ENCODE results near the gene OR2G3.

Gene OR2G3

GRCh38 chr1:247605286-247605685 lies at the start of gene OR2G3:
Gene OR2G3, plus strand, starts transcription at chr1:247605586. Its CDS starts 0 bp downstream, at chr1:247605586.
- H3K4me3 ChIP-seq (ENCODE audit: low read depth in 1 of 2, low read length in 2 of 2): no peak within 1 kb of the TSS
- H3K36me3 ChIP-seq (ENCODE audit: insufficient read depth, low read length): no peaks in the 10 kb centered on the region

GRCh38 chr1:247557926-247558674 lies 47.3 kb upstream of the OR2G3 start:
- Histone ChIP-seq H3K4me3 (ENCODE audit: low read depth in 1 of 2, low read length in 2 of 2) (no peak overlapping the region), H3K9ac (ENCODE audit: low read length) (no peak overlapping the region), H3K9me3 (ENCODE audit: low read length) (no peaks in the 10 kb centered on the region), H3K36me3 (ENCODE audit: insufficient read depth, low read length) (no peaks in the 10 kb centered on the region), H3K27me3 (ENCODE audit: control insufficient read depth in 1 of 2, insufficient read depth in 2 of 2, low read length in 2 of 2) (no peaks in the 10 kb centered on the region), H3K4me1 (ENCODE audit: insufficient read depth, low read length) (no peaks in the 10 kb centered on the region), H3K27ac (ENCODE audit: low read depth, low read length) (no peak overlapping the region)

More at GRCh38 chr1:247605286-247605685, at the start of gene OR2G3:
- Histone ChIP-seq H3K9me3 (ENCODE audit: low read length) (no peaks in the 10 kb centered on the region), H3K27me3 (ENCODE audit: control insufficient read depth in 1 of 2, insufficient read depth in 2 of 2, low read length in 2 of 2) (no peaks in the 10 kb centered on the region), H3K4me1 (ENCODE audit: insufficient read depth, low read length) (no peaks in the 10 kb centered on the region), H3K9ac (ENCODE audit: low read length) (no peak within 1 kb of the TSS), H3K27ac (ENCODE audit: low read depth, low read length) (no peak within 1 kb of the TSS)

GRCh38 chr1:247561711-247562110 lies 43.7 kb upstream of the OR2G3 start:
- no peak overlapping the region for H3K4me3 ChIP-seq (ENCODE audit: low read depth in 1 of 2, low read length in 2 of 2)
- H3K27me3 ChIP-seq (ENCODE audit: control insufficient read depth in 1 of 2, insufficient read depth in 2 of 2, low read length in 2 of 2): no peaks in the 10 kb centered on the region
- no peaks in the 10 kb centered on the region for H3K4me1 ChIP-seq (ENCODE audit: insufficient read depth, low read length)
- H3K9ac ChIP-seq (ENCODE audit: low read length): no peak overlapping the region
- no peaks in the 10 kb centered on the region for H3K36me3 ChIP-seq (ENCODE audit: insufficient read depth, low read length)
- no peaks in the 10 kb centered on the region for H3K9me3 ChIP-seq (ENCODE audit: low read length)
- H3K27ac ChIP-seq (ENCODE audit: low read depth, low read length): no peak overlapping the region

- Histone ChIP-seq H3K9me3 (ENCODE audit: low read length) (no peaks in the 10 kb centered on the region), H3K27me3 (ENCODE audit: control insufficient read depth in 1 of 2, insufficient read depth in 2 of 2, low read length in 2 of 2) (no peaks in the 10 kb centered on the region), H3K4me1 (ENCODE audit: insufficient read depth, low read length) (no peaks in the 10 kb centered on the region), H3K27ac (ENCODE audit: low read depth, low read length) (no peak overlapping the region), H3K9ac (ENCODE audit: low read length) (no peak overlapping the region), H3K36me3 (ENCODE audit: insufficient read depth, low read length) (no peaks in the 10 kb centered on the region), H3K4me3 (ENCODE audit: low read depth in 1 of 2, low read length in 2 of 2) (no peak overlapping the region)
Observed at GRCh38 chr1:247562198-247562597, 43.2 kb upstream of the OR2G3 start.

GRCh38 chr1:247574236-247574635 lies 31.1 kb upstream of the OR2G3 start:
- H3K27ac ChIP-seq (ENCODE audit: low read depth, low read length): no peak overlapping the region
- H3K4me1 ChIP-seq (ENCODE audit: insufficient read depth, low read length): no peaks in the 10 kb centered on the region
- no peaks in the 10 kb centered on the region for H3K27me3 ChIP-seq (ENCODE audit: control insufficient read depth in 1 of 2, insufficient read depth in 2 of 2, low read length in 2 of 2)
- no peaks in the 10 kb centered on the region for H3K36me3 ChIP-seq (ENCODE audit: insufficient read depth, low read length)
- no peak overlapping the region for H3K9ac ChIP-seq (ENCODE audit: low read length)
- no peak overlapping the region for H3K4me3 ChIP-seq (ENCODE audit: low read depth in 1 of 2, low read length in 2 of 2)
- no peaks in the 10 kb centered on the region for H3K9me3 ChIP-seq (ENCODE audit: low read length)

GRCh38 chr1:247574664-247575063 lies 30.7 kb upstream of the OR2G3 start:
- no peak overlapping the region for H3K4me3 ChIP-seq (ENCODE audit: low read depth in 1 of 2, low read length in 2 of 2)
- H3K27ac ChIP-seq (ENCODE audit: low read depth, low read length): no peak overlapping the region
- no peaks in the 10 kb centered on the region for H3K36me3 ChIP-seq (ENCODE audit: insufficient read depth, low read length)
- no peaks in the 10 kb centered on the region for H3K9me3 ChIP-seq (ENCODE audit: low read length)
- H3K27me3 ChIP-seq (ENCODE audit: control insufficient read depth in 1 of 2, insufficient read depth in 2 of 2, low read length in 2 of 2): no peaks in the 10 kb centered on the region
- no peaks in the 10 kb centered on the region for H3K4me1 ChIP-seq (ENCODE audit: insufficient read depth, low read length)
- no peak overlapping the region for H3K9ac ChIP-seq (ENCODE audit: low read length)

GRCh38 chr1:247576514-247576913 lies 28.9 kb upstream of the OR2G3 start:
- H3K36me3 ChIP-seq (ENCODE audit: insufficient read depth, low read length): no peaks in the 10 kb centered on the region
- no peaks in the 10 kb centered on the region for H3K27me3 ChIP-seq (ENCODE audit: control insufficient read depth in 1 of 2, insufficient read depth in 2 of 2, low read length in 2 of 2)
- no peaks in the 10 kb centered on the region for H3K9me3 ChIP-seq (ENCODE audit: low read length)
- H3K4me1 ChIP-seq (ENCODE audit: insufficient read depth, low read length): no peaks in the 10 kb centered on the region
- H3K27ac ChIP-seq (ENCODE audit: low read depth, low read length): no peak overlapping the region
- no peak overlapping the region for H3K9ac ChIP-seq (ENCODE audit: low read length)
- no peak overlapping the region for H3K4me3 ChIP-seq (ENCODE audit: low read depth in 1 of 2, low read length in 2 of 2)

GRCh38 chr1:247578946-247579460 lies 26.4 kb upstream of the OR2G3 start:
- no peaks in the 10 kb centered on the region for H3K4me1 ChIP-seq (ENCODE audit: insufficient read depth, low read length)
- no peak overlapping the region for H3K27ac ChIP-seq (ENCODE audit: low read depth, low read length)
- no peak overlapping the region for H3K4me3 ChIP-seq (ENCODE audit: low read depth in 1 of 2, low read length in 2 of 2)
- H3K36me3 ChIP-seq (ENCODE audit: insufficient read depth, low read length): no peaks in the 10 kb centered on the region
- no peaks in the 10 kb centered on the region for H3K27me3 ChIP-seq (ENCODE audit: control insufficient read depth in 1 of 2, insufficient read depth in 2 of 2, low read length in 2 of 2)
- H3K9me3 ChIP-seq (ENCODE audit: low read length): no peaks in the 10 kb centered on the region
- H3K9ac ChIP-seq (ENCODE audit: low read length): no peak overlapping the region

GRCh38 chr1:247588060-247588459 lies 17.3 kb upstream of the OR2G3 start, which contains the start of gene OR2G2:
Gene OR2G2, plus strand, starts transcription at chr1:247588360. Its CDS starts 0 bp downstream, at chr1:247588360.
- Histone ChIP-seq H3K36me3 (ENCODE audit: insufficient read depth, low read length) (no peaks in the 10 kb centered on the region), H3K27me3 (ENCODE audit: control insufficient read depth in 1 of 2, insufficient read depth in 2 of 2, low read length in 2 of 2) (no peaks in the 10 kb centered on the region), H3K9ac (ENCODE audit: low read length) (no peak within 1 kb of the TSS), H3K4me1 (ENCODE audit: insufficient read depth, low read length) (no peaks in the 10 kb centered on the region), H3K4me3 (ENCODE audit: low read depth in 1 of 2, low read length in 2 of 2) (no peak within 1 kb of the TSS), H3K27ac (ENCODE audit: low read depth, low read length) (no peak within 1 kb of the TSS), H3K9me3 (ENCODE audit: low read length) (no peaks in the 10 kb centered on the region)

- Histone ChIP-seq H3K9me3 (ENCODE audit: low read length) (no peaks in the 10 kb centered on the region), H3K4me1 (ENCODE audit: insufficient read depth, low read length) (no peaks in the 10 kb centered on the region), H3K36me3 (ENCODE audit: insufficient read depth, low read length) (no peaks in the 10 kb centered on the region), H3K27ac (ENCODE audit: low read depth, low read length) (no peak overlapping the region), H3K9ac (ENCODE audit: low read length) (no peak overlapping the region), H3K27me3 (ENCODE audit: control insufficient read depth in 1 of 2, insufficient read depth in 2 of 2, low read length in 2 of 2) (no peaks in the 10 kb centered on the region), H3K4me3 (ENCODE audit: low read depth in 1 of 2, low read length in 2 of 2) (no peak overlapping the region)
Observed at GRCh38 chr1:247613405-247613804, 8.0 kb downstream of the OR2G3 start.

- Histone ChIP-seq H3K9me3 (ENCODE audit: low read length) (no peaks in the 10 kb centered on the region), H3K4me1 (ENCODE audit: insufficient read depth, low read length) (no peaks in the 10 kb centered on the region), H3K4me3 (ENCODE audit: low read depth in 1 of 2, low read length in 2 of 2) (no peak overlapping the region), H3K27ac (ENCODE audit: low read depth, low read length) (no peak overlapping the region), H3K36me3 (ENCODE audit: insufficient read depth, low read length) (no peaks in the 10 kb centered on the region), H3K27me3 (ENCODE audit: control insufficient read depth in 1 of 2, insufficient read depth in 2 of 2, low read length in 2 of 2) (no peaks in the 10 kb centered on the region), H3K9ac (ENCODE audit: low read length) (no peak overlapping the region)
Observed at GRCh38 chr1:247614625-247615024, 9.2 kb downstream of the OR2G3 start.

- Histone ChIP-seq H3K36me3 (ENCODE audit: insufficient read depth, low read length) (no peaks in the 10 kb centered on the region), H3K4me3 (ENCODE audit: low read depth in 1 of 2, low read length in 2 of 2) (no peak overlapping the region), H3K9me3 (ENCODE audit: low read length) (no peaks in the 10 kb centered on the region), H3K27me3 (ENCODE audit: control insufficient read depth in 1 of 2, insufficient read depth in 2 of 2, low read length in 2 of 2) (no peaks in the 10 kb centered on the region), H3K4me1 (ENCODE audit: insufficient read depth, low read length) (no peaks in the 10 kb centered on the region), H3K9ac (ENCODE audit: low read length) (no peak overlapping the region), H3K27ac (ENCODE audit: low read depth, low read length) (no peak overlapping the region)
Observed at GRCh38 chr1:247627951-247628350, 22.6 kb downstream of the OR2G3 start.
